ENCODE data around the gene DLX1. TPM values are rescaled to one million over a fixed set of nuclear protein-coding genes. Genes with fewer than 3 reads are reported as not detected.

The DLX1 gene
- total and polyA plus RNA-seq, 4 donors: not detected

GRCh38 chr2:172090044-172090961 is 5.0 kb downstream of the DLX1 start:
- 8% methylated on average over 39 of the region's 39 CpGs for WGBS
- peaks cover 11 to 34% (median 17%) of the 10 kb centered on the region in 4 donors for H3K4me1 ChIP-seq (ENCODE audit: control insufficient read depth in 4 of 4, insufficient read depth in 4 of 4, low read length in 3 of 4)
- no peak overlapping the region for H3K4me3 ChIP-seq (ENCODE audit: low read depth in 1 of 3, low read length in 3 of 3)

More at GRCh38 chr2:172090044-172090961, 5.0 kb downstream of the DLX1 start:
- TF ChIP-seq CTCF (IDR thresholded peaks at IDR 0.05; ENCODE audit: low read depth, low read length, missing input control) (no peak), TAF1 (conservative IDR thresholded peaks at IDR 0.05) (no peak), ATF3 (IDR thresholded peaks at IDR 0.05) (no peak), FOXA2 (IDR thresholded peaks at IDR 0.05) (no peak), YY1 (IDR thresholded peaks at IDR 0.05) (no peak), EGR1 (IDR thresholded peaks at IDR 0.05; ENCODE audit: low read depth in 2 of 2) (no peak), JUND (IDR thresholded peaks at IDR 0.05) (no peak), GABPA (IDR thresholded peaks at IDR 0.05 in 1 of 2, conservative IDR thresholded peaks at IDR 0.05 in 1 of 2) (no peak), NR2F2 (IDR thresholded peaks at IDR 0.05) (no peak), HNF4G (IDR thresholded peaks at IDR 0.05) (no peak), FOXA1 (IDR thresholded peaks at IDR 0.05) (no peak), HNF4A (conservative IDR thresholded peaks at IDR 0.05) (no peak), SP1 (IDR thresholded peaks at IDR 0.05) (no peak), RXRA (IDR thresholded peaks at IDR 0.05) (no peak), RAD21 (IDR thresholded peaks at IDR 0.05) (no peak), MAX (IDR thresholded peaks at IDR 0.05) (no peak), ZBTB33 (IDR thresholded peaks at IDR 0.05) (no peak), REST (IDR thresholded peaks at IDR 0.05) (no peak)
- Histone ChIP-seq H3K9ac (ENCODE audit: low read depth in 1 of 2, low read length in 2 of 2) (no peak overlapping the region), H3K27ac (ENCODE audit: low read depth in 1 of 2, low read length in 2 of 2) (no peak overlapping the region), H3K36me3 (ENCODE audit: control insufficient read depth in 4 of 4, insufficient read depth in 3 of 4, low read depth in 1 of 4, low read length in 3 of 4) (no peaks in the 10 kb centered on the region), H3K9me3 (ENCODE audit: control insufficient read depth in 4 of 4, low read length in 3 of 4) (peaks cover 0 to 4% (median 0%) of the 10 kb centered on the region in 4 donors), H3K27me3 (ENCODE audit: control insufficient read depth in 4 of 4, insufficient read depth in 4 of 4, low read length in 3 of 4) (peaks cover 7 to 67% (median 35%) of the 10 kb centered on the region in 4 donors)
- no peak for DNase-seq (ENCODE audit: low spot score)
